Inflammatory macrophage treated with lipopolysaccharide for 1 hour (primary cell): ENCODE results near the gene ZNF124.
"Not testable (repeated sequence)": the region's sequence is repeated elsewhere in the genome, so short reads cannot be mapped to it uniquely, and the experiment has no call there.

Source experiments
- DNase-seq, 2 donors: peaks; one replicate each; pipeline ENCODE4 v3.0.0-alpha.2; 2020 to 2022

The ZNF124 gene

DNA sequence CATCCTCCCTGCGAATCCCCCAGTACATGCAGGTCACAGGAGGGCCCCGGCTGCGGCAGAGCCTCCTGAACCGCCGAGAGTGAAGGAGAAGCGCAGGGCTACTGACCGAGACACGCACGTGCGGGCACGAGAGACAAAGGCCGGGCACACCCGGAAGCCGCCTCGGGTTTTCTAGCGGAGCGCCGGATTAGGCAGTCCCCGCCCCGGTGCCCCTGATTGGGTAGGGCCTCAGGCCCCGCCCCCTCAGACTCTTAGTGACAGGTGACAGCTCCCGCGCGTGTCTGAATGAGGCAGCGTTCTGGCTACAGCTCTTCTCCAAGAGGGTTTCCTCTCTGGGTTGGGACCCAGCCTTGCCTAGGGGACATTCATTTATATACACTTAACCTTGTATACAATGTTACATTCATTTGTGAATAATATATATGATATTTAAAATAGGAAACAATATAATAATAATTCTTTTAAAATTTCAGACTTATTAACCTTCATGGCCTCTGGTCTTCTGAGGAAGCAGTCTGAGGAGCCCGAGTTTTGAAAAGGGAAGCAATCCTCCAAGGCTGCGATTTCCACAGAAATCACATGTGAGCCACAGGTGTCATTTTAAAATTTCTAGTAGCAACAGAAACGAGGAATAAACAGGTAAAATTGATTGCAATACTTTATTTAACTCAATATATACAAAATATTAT lies at the start of gene ZNF124:
TSS of gene ZNF124 (minus strand) at position 146 of the 689 bp plus-strand sequence. CDS start at position 3, 143 bp downstream.
- DNase-seq, result peak; percentile 50

DNA sequence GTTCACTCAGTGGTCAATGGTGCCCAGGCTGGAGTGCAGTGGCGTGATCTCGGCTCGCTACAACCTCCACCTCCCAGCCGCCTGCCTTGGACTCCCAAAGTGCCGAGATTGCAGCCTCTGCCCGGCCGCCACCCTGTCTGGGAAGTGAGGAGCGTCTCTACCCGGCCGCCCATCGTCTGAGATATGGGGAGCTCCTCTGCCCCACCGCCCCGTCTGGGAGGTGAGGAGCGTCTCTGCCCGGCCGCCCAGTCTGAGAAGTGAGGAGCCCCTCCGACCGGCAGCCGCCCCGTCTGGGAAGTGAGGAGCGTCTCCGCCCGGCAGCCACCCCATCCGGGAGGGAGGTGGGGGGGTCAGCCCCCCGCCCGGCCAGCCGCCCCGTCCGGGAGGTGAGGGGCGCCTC lies 48.5 kb upstream of the ZNF124 start:
- not testable (repeated sequence) for DNase-seq

DNA sequence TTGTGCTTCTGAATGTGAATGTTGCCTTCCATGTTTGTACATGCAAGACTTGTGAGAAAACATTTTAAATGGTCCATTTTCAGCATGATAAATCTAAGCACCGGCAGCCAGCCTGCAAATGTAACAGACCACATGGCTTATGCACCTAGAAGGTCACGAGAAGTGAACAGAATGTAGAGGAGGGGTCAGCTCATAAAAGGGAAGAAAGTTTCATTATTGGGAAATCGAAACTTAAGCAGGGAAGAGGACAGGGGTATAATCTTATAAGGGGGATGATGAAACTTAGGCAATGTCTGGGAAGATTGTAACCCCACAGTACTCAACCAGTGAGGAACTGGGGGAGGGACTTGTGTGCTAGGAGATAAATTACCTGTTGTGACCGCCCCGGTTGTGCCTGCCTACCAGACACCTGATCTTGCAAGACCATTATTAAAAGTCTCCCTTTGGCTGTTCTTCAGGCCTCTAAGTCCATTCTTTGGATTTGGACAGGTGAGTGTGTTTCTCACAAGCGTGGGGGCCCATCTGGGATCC lies 46.4 kb upstream of the ZNF124 start:
- DNase-seq, result peak; percentile 37 to 46

DNA sequence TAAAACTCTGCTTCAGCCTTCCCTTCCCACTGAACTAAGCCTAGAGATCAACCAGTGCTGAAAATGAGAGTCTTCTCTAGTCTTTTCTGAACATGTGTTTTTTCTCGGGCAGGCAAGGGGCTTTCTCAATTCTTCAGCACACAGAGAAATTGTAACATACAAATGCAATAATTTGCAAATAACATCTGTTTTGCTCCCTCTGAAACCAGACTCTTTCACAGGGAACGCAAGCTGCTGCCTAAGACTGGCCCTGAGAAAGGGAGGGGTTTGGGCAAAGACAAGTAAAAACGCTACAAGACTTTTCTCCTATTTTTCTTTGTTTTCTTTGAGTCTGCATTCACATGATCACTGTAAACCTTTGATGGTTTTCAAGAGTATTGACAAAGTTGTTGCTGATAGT lies 44.4 kb upstream of the ZNF124 start:
- no peak for DNase-seq

DNA sequence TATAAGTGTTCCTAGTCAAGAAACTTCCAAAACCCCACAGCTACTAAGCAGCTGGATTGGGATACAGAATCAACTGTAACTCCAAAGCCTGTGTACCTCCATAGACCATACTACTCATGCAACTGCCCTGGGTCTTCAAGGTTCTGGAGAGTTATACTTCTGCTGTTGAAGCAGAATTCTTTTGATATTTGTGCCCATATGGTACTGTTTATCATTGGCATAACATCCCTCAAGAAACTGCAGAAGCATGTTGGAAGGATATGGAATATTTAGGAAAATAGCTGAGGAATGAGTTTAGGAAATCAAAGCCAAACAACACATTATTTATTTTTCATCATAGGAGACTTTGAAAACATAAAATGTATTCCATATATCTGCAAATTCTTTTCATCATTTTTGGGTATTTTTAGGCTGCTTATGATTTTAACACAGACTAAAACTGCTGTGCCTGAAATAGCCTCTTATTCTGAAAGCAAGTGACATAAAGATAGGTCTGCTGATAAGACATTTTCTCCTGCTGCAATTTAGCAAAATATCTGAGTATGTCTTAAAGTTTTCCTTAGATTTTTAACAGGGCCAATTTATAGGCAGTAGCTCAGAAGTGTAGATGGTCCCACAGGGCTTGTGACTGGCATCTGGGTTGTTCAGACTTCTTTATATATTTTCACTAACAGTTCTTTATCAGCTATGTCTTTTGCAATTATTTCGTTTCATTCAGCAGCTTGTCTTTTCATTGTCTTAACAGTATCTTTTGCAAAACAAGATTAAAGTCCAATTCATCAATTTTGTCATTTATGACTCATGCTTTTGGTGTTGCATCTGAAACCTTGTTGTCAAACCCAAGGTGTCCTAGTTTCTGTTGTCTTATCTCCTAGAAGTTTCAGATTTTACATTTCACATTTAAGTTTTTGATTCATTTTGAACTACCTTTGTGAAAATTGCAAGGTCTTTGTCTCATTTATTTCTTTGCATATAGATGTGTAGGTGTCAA lies 41.1 kb upstream of the ZNF124 start:
- no peak for DNase-seq

DNA sequence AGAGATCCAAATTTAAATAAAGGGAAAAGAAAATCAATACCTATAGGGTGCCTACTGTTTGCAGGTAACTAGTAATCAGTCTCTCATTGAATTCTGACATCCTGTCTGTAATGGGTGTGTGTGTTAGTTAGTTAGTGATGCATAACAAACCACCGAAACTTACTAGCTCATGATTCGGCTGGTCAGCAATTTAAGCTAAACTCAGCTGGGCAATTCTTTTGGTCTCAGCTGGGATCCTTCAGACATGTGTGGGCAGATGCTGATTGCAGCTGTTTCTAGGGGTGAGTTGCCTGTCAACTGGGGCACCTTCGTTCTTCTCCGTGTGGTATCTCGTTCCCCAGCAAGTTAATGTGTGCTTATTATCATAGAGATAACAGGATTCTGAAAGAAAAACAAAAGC lies 40.2 kb upstream of the ZNF124 start:
- DNase-seq, result no peak

DNA sequence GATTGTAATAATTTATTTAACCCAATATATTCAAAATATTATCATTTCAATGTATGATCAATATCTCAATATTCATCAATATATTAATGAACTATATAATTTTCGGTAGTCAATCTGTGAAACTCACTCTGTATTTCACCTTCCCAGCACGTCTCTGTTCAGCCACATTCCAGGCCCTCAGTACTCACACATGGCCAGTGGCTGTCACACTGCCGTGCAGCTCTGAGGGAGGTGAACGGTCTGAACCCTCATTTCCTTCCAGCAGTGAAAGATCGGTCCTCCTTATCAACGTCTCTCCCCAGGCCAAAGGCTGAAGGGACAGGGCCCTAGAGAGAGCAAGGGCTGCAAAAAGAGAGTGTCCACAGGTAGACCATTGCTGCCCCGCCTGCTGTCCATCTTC lies 39.5 kb upstream of the ZNF124 start:
- DNase-seq, result no peak

DNA sequence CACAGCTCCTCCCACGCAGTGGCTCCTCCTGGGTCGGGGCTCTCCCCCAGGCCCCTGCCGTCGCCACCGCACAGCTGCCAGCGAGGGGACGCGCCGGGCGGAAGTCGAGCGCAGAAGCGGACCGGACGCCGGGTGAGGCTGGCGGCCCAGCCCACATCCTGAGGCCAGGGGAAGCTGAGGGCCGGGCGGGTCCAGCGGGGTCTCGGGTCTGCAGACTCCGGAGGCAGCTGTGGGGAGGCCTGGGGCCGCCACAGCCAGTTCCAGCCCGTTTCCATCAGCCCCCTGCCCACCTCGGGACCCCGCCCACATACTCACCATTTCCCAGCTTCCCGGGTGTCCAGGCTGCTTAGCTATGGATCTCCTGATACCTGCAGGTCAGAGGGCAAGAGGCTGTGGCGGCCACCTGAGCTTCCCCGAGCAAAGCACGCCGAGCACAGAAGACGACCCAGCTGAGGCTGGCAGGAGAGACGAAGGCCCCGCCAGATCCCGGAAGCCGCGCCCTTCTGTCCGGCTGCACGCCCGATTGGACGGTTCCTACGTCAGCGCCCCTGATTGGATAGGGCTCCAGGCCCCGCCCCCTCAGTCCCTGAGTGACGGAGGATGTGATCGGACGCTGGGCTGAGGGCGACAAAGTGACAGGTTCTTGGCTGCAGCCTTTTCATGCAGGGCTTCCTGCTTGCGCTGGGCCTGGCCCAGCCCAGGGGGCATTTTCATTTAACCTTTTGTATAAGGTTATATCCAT lies 38.7 kb upstream of the ZNF124 start:
- peak; percentile 97 to 98 for DNase-seq

DNA sequence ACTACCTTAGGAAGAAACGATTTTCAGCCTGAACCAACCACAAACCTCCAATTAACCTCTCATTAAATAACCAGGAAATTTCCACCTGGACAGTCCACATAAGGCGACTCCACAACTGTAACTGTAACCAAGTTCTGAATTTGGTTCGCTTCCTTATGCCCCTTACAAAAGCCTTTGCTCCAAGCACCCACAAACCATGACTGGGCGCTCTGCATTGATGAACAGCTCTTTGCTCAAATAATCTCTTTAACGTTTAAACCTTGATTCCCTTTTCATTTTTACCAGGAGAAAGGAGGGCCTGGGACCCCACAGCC lies 38.2 kb upstream of the ZNF124 start:
- no peak for DNase-seq

DNA sequence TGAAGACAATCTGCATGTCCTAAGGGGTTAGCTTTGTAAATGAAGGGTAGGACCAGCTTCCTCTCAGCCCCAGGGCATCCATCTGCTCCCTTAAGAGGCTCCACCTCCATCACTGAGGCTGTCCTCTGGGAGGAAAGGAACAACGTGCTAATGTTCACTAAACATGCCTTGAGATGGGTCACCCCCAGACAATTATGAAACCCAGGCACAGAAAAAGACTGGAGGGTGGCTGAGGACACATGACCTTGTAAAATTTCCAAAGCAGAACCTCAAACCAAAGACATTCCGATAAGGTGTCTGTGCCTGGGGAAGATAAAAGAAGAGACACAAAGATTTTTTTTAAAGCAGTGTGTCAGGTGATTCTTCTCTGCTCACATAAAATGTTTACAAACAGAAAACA lies 37.6 kb upstream of the ZNF124 start:
- DNase-seq, result peak; percentile 49 to 74

DNA sequence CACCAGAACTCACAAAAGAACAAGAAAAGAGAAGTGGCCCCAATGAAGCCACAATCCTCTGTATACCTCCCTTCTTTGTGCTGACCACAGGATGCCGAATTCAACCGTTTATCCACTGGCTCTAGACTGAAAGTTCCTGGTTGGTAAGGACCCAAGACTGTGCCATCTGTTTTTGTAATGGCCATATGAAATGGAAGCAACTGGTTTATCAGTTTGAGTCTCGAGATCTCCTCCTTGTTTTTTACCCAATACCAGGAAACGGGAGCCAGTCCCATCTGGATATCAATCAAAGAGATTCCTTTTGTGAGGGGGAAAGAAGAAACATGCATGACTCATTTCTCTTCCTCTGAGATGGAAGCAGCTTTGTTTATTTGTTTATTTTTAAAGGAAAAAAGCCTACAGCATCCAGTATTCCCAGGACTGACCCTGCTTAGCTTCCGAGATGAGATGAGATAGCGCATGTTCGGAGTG lies 32.4 kb upstream of the ZNF124 start:
- DNase-seq, result no peak

DNA sequence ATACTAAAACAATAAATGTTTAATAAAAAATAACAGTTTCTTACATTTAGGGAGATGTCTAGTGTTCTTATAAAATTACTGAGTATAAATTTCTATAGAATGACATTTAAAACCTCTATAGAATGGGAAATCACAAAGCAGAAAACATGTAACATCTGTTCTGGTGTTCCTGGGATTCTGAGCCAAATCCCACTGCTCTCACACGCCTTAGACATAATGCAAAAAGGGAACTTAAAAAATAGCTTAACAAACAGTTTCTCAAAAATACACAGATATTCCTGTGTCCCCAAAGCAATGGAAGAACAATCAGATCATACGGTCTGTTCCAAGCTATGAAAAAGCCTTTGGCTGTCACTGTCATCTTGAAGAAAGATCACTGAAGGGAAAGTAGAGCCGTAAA lies 27.0 kb upstream of the ZNF124 start:
- no peak for DNase-seq

DNA sequence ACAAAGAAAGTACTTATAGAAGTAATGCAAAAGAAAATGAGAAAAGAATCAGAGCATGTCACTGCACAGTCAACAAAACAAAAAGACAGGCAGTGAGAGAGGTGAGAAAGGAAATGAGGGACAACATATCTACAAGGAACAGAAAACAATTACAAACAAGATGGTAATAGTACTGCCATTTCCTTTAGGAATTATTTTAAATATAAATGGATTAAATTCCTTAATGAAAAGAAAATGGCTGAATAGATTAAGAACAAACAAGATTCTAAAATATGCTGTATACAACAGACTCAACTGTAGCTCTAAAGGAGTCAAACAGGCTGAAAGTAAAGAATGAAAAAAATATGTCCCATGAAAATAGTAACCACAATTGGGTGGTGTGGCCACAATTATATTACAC lies 22.1 kb upstream of the ZNF124 start:
- DNase-seq, result no peak

DNA sequence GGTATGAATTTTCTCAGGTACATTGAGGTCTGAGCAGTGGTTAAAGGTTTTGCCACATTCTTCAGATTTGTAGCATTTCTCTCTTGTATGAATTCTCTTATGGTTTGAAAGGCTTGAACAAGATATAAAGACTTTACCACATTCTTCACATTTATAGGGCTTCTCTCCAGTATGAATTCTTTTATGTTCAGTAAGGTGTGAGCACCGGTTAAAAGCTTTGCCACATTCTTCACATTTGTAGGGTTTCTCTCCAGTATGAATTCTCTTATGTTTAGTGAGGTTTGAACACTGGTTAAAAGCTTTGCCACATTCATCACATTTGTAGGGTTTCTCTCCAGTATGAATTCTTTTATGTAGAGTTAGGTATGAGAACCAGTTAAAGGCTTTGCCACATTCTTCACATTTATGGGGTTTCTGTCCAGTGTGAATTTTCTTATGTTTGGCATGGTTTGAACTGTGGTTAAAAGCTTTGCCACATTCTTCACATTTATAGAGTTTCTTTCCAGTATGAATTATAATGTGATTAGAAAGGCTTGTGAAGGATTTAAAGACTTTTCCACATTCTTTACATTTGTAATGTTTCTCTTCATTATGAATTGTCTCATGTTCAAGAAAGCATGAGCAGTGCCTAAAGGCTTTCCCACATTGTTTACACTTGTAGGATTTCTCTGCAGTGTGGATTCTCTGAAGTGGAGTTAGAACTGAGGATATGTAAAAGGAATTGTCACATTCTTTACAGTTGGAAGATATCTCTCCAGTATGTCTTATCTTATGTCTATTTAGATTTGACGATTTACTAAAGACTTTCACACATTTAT lies 18.4 kb upstream of the ZNF124 start:
- DNase-seq, result no peak

DNA sequence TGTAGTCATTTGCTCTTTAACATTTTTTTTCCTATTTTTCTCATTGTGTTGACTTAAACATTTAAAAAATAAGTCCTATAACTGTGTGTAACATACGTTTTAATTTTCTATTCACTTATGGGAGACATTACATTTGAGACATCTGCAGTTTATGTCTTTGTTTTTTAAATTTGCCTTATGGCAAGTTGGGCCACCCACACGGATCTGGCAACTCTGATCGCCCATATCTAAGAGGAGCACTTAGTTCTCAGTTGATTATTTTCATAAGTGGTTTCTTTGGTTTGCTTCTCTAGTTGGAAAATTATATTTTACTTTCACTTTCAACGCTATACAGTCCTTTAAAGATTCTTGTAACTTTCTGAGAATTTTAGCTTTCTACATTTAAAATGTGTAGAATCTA lies 13.8 kb upstream of the ZNF124 start:
- no peak for DNase-seq

DNA sequence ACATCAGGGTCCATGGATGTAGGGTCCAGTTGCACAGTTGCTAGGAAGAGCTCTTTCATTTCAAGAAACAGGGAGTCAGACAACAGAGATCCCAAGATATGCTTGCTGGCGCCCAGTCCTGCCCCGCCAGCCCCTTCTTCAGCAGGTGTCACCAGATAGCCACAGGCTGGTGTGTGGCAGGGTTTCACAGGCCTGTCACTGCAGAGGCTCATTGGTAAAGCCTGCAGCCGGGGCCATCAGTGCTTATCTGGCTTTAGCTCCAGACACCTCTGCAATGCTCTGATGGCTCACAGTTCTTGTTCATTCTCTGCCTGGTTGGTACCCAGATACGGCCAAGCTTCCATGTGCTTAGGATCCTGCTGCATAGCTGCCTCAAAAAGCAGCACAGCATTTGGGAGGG lies 12.4 kb upstream of the ZNF124 start:
- no peak for DNase-seq

DNA sequence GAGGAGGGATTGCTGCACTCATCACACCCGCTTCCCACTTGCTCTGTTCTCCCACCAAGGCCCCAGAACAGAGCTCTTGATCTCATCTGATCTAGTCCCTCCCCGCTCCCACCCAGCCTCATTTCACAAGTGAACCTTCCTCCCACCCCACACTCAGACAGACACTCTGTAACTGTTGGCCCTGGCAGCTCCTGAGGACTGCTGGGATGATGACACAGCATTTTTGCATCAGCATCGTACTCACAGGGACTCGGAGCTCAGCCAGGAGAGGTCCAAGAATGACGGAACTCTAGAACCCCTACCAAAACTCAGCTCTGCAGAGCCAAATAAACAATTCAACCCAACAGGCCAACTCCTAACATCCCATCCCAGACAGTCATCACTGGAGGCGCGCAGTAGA lies 11.2 kb upstream of the ZNF124 start:
- DNase-seq, result no peak

DNA sequence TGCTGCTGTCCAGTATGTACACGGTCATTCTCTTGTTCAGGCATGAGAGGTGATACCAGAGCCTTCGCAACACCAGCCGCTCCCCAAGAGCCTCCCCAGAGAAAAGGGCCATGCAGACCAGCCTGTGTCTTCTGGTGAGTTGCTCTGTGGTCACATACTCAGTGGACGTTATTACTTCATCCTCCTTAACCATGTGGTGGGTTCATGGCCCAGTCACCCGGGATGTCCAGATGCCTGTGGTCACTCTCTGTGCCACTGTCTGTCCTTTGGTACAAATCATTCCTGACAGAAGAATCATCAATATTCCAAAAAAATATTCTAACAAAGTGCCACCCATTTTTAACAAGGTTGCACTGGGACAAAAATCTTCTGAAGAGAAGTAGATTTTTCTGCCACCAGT lies 8.8 kb upstream of the ZNF124 start:
- no peak for DNase-seq

DNA sequence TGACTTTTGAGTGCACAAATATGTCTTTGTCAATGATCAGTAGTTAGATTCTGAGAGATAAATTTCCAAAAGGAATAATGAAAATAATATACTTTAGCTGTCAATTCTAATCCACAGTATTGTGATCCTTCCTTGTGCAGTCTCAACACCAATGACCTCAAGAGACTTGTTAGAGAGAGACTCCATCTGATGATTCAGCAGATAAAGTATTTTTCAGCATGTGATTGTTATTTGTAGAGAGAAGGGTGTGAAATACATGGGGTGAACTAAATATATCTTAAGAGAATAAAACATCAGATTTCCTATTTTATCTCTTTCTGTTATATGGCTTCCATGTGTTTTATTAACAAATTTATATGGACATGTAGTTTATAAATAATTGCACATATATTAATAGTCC lies 5.9 kb upstream of the ZNF124 start:
- no peak for DNase-seq

DNA sequence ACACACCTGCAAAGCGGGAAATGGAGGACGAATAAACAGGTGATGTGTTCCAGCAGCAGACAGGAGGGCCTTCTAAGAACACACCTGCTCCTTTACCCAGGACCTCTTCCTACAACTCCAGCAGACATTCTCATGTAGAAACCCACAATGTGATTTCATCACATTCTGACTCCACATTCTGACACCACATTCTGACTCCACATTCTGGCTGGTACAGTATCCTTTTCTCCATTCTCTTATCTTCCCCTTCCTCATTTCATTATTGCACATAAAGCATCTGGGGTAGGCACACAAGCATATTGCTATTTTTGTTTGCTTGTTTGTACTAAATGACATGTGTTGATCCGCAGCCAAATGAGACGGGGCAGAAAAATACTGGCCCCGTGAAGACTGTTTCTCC lies 3.6 kb upstream of the ZNF124 start:
- DNase-seq, result no peak

DNA sequence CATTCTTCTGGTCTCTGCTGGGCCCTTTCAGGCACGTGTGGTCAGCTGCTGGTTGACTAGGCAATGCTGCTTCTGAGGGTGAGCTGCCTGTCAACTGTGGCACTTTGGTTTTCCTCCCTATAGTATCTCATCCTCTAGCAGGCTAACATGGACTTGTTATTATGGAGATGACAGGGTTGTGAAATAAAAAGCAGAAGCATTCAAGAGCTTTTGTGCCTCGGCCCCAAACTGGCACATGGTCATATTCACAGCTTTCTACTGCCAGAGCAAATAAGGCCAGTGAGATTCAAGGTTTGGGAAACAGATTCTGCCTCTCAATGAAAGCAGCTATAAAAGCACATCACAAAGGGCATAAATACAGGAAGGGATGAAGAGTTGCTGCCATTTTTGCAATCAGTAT lies 1.6 kb upstream of the ZNF124 start:
- no peak for DNase-seq

DNA sequence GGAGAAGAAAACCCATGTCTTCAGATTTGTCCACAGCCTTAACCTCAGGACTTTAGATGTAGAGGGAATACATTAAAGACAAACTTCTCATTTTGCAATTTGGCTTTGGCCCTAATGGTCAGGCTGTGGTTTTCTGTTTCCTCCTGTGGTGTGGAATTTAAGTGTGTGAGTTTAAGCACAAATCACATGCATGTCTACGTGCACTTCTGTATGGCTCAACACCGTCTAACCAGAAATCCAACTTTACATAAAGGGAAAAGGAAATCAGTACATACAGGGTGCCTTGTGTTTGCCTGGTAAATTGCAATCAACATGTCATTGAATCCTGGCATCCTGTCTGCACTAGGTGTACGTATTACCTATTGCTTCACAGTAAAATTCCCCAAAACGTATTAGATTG lies 1.2 kb upstream of the ZNF124 start:
- peak; percentile 59 to 70 for DNase-seq
